ENCODE measurements around the gene COBL. TPM values are rescaled to one million over a fixed set of nuclear protein-coding genes. Genes with fewer than 3 reads are reported as not detected.

COBL gene
- total and polyA plus RNA-seq, 2 of the 4 experiments (the other 2 are of a cell fraction): under 0.01 TPM; not detected in 1

DNA sequence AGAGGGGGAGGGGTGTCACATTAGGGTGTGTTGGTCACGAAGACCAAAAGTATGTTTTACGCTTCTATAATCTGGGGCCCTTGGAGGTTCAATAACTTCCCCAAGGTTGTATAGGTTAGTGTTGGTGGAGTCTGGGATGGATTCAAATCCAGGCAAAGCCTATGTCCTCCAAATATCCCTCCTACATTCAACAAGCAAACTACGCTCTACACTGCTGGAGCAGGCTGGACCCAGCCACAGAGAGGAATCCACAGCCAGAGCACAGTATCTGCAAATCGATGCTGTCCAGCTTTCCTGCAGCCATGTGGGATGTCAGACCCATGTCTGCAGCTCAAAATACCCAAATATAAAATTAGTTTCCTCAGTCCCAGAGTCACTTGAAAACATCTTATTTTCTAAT lies 198.0 kb downstream of the COBL start:
- Histone ChIP-seq H3K14ac (replicated peaks; ENCODE audit: low read depth, low read length) (no peak overlapping the region), H2BK20ac (ENCODE audit: low read depth, low read length) (no peak overlapping the region), H3K9me3 (ENCODE audit: control insufficient read depth, insufficient read depth, low read length) (no peaks in the 10 kb centered on the region), H3K23ac (ENCODE audit: low read depth, low read length) (no peak overlapping the region), H2BK120ac (ENCODE audit: low read depth, low read length) (no peak overlapping the region), H3K4me3 (ENCODE audit: insufficient read depth, low read depth, low read length) (no peak overlapping the region), H2AK5ac (ENCODE audit: low read depth, low read length) (no peak overlapping the region), H3K79me1 (ENCODE audit: low read depth in 1 of 2, low read length in 2 of 2) (no peaks in the 10 kb centered on the region), H3K18ac (ENCODE audit: low read depth, low read length) (no peak overlapping the region), H3K56ac (ENCODE audit: extremely low read depth, insufficient read depth, low read length) (no peak overlapping the region), H4K91ac (ENCODE audit: insufficient read depth, low read depth, low read length) (no peak overlapping the region), H3K4me1 (ENCODE audit: control insufficient read depth, insufficient read depth, low read length) (no peaks in the 10 kb centered on the region), H2BK15ac (ENCODE audit: low read depth, low read length) (no peak overlapping the region), H3K4me2 (ENCODE audit: low read depth, low read length) (no peak overlapping the region), H4K8ac (ENCODE audit: low read depth in 2 of 2, low read length in 2 of 2) (no peak overlapping the region), H3K4ac (ENCODE audit: low read depth, low read length) (no peak overlapping the region), H2BK5ac (ENCODE audit: low read depth, low read length, poor library complexity, severe bottlenecking) (no peak overlapping the region), H3K9ac (ENCODE audit: low read depth, low read length) (no peak overlapping the region), H2AK9ac (replicated peaks; ENCODE audit: low read depth, low read length, poor library complexity) (no peak overlapping the region), H2AFZ (replicated peaks; ENCODE audit: low read length, poor library complexity) (no peak overlapping the region), H3K9me1 (ENCODE audit: insufficient read depth, low read length) (no peaks in the 10 kb centered on the region), H3K27me3 (ENCODE audit: control insufficient read depth, insufficient read depth, low read length) (no peaks in the 10 kb centered on the region), H3K27ac (ENCODE audit: insufficient read depth, low read length) (no peak overlapping the region), H4K5ac (ENCODE audit: low read depth, low read length) (no peak overlapping the region), H4K20me1 (ENCODE audit: insufficient read depth, low read length) (no peaks in the 10 kb centered on the region), H3K36me3 (ENCODE audit: control insufficient read depth, insufficient read depth, low read length) (no peaks in the 10 kb centered on the region)
- TF ChIP-seq BHLHE40 (IDR thresholded peaks at IDR 0.05; ENCODE audit: low read depth, low read length) (no peak), MAZ (IDR thresholded peaks at IDR 0.05; ENCODE audit: borderline replicate concordance, low read depth, low read length) (no peak), MXI1 (IDR thresholded peaks at IDR 0.05; ENCODE audit: borderline replicate concordance, low read depth, low read length) (no peak), SMC3 (IDR thresholded peaks at IDR 0.05; ENCODE audit: low read depth, low read length) (no peak), POLR2A (IDR thresholded peaks at IDR 0.05; ENCODE audit: low read depth, low read length) (no peak), CHD1 (IDR thresholded peaks at IDR 0.05; ENCODE audit: low read depth, low read length) (no peak), RFX5 (IDR thresholded peaks at IDR 0.05; ENCODE audit: low read depth, low read length) (no peak), FOS (IDR thresholded peaks at IDR 0.05; ENCODE audit: low read depth, low read length) (no peak), RCOR1 (IDR thresholded peaks at IDR 0.05; ENCODE audit: insufficient replicate concordance, low read length) (no peak), MAFK (IDR thresholded peaks at IDR 0.05; ENCODE audit: low read depth, low read length) (no peak)
- TF ChIP-seq, protein P1, sequence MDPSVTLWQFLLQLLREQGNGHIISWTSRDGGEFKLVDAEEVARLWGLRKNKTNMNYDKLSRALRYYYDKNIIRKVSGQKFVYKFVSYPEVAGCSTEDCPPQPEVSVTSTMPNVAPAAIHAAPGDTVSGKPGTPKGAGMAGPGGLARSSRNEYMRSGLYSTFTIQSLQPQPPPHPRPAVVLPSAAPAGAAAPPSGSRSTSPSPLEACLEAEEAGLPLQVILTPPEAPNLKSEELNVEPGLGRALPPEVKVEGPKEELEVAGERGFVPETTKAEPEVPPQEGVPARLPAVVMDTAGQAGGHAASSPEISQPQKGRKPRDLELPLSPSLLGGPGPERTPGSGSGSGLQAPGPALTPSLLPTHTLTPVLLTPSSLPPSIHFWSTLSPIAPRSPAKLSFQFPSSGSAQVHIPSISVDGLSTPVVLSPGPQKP (IDR thresholded peaks at IDR 0.05; ENCODE audit: borderline replicate concordance, low read depth, low read length): no peak
- TF ChIP-seq, protein P2, sequence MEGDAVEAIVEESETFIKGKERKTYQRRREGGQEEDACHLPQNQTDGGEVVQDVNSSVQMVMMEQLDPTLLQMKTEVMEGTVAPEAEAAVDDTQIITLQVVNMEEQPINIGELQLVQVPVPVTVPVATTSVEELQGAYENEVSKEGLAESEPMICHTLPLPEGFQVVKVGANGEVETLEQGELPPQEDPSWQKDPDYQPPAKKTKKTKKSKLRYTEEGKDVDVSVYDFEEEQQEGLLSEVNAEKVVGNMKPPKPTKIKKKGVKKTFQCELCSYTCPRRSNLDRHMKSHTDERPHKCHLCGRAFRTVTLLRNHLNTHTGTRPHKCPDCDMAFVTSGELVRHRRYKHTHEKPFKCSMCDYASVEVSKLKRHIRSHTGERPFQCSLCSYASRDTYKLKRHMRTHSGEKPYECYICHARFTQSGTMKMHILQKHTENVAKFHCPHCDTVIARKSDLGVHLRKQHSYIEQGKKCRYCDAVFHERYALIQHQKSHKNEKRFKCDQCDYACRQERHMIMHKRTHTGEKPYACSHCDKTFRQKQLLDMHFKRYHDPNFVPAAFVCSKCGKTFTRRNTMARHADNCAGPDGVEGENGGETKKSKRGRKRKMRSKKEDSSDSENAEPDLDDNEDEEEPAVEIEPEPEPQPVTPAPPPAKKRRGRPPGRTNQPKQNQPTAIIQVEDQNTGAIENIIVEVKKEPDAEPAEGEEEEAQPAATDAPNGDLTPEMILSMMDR (conservative IDR thresholded peaks at IDR 0.05; ENCODE audit: low read depth, low read length): no peak
- ChIA-PET POLR2A (ENCODE audit: unreplicated experiment) (no interaction called here), CTCF (interaction anchor here (1.0 kb wide), 1 partner anchor 18 kb away, joined by 3 read pairs; no protein-coding TSS in a partner anchor)
- DNase-seq (no peak), ATAC-seq (ENCODE audit: low read depth) (no peak)
- intact Hi-C loops (cut with micrococcal nuclease) (no loop called here), dilution Hi-C loops (cut with HindIII; ENCODE audit: low sequenced_read_pairs, unreplicated experiment) (no loop called here), in situ Hi-C loops (cut with MboI; ENCODE audit: low sequenced_read_pairs) (no loop called here)
- no TSS peak for BruUV-seq (replicated peaks)
- 27% methylated on average over 2 of the region's 4 CpGs; no CpG with 5 or more reads in 1 of the 2 experiments for WGBS, 2 experiments (ENCODE audit: extremely low coverage in 2 of 2, insufficient read length in 1 of 2)

Measured in IMR-90 (cell line).